Measurements from ENCODE around the gene SNX9. TPM values are rescaled to one million over a fixed set of nuclear protein-coding genes. Genes with fewer than 3 reads are reported as not detected.

Gene SNX9
- total and polyA plus RNA-seq, 2 donors (not counting 1 experiment from before 2014, with no cell fraction given): 56.8 to 117 TPM

DNA sequence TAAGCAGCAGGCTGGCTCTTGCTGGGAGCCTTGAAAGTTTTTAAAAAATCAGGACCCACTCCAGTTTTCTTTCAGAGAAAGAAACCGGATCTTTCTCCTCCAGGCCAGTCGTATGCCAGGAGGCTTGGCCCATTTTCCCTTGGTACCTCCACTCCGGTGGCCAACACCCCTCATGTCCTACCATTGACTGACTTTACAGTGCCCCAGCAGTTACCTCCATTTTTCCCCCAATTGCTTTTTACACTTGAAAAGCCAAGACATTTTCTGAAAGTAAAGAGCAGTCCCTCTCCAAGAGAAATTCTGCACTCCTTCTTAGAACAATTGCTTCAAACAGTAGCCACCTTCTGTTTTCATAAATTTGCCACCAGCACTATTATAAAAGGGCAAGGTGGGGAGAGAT lies 47.7 kb upstream of the SNX9 start:
- Histone ChIP-seq H3K36me3 (ENCODE audit: control insufficient read depth, insufficient read depth, low read length) (no peaks in the 10 kb centered on the region), H3K27ac (ENCODE audit: insufficient read depth, low read length) (no peak overlapping the region), H3K4me1 (ENCODE audit: control insufficient read depth, extremely low read depth, insufficient read depth, low read length) (peaks cover 5% of the 10 kb centered on the region), H3K9me3 (ENCODE audit: control insufficient read depth, insufficient read depth, low read depth, low read length) (no peaks in the 10 kb centered on the region), H3K27me3 (ENCODE audit: control insufficient read depth, insufficient read depth, low read length) (no peaks in the 10 kb centered on the region), H3K4me3 (replicated peaks in 1 of 4; ENCODE audit: control extremely low read depth in 1 of 4, insufficient read depth in 1 of 4, low read depth in 3 of 4, low read length in 4 of 4) (no peak overlapping the region), H3K79me2 (ENCODE audit: control insufficient read depth, insufficient read depth, low read length) (no peaks in the 10 kb centered on the region), H4K20me1 (ENCODE audit: control insufficient read depth, extremely low read depth, insufficient read depth, low read length) (no peaks in the 10 kb centered on the region), H3K4me2 (ENCODE audit: extremely low read depth, insufficient read depth, low read length) (no peak overlapping the region), H3K9ac (ENCODE audit: insufficient read depth, low read length) (no peak overlapping the region), H2AFZ (ENCODE audit: low read length) (no peak overlapping the region)
- DNase-seq (ENCODE audit: low read depth in 2 of 2): no peak
- TF ChIP-seq, protein P1, sequence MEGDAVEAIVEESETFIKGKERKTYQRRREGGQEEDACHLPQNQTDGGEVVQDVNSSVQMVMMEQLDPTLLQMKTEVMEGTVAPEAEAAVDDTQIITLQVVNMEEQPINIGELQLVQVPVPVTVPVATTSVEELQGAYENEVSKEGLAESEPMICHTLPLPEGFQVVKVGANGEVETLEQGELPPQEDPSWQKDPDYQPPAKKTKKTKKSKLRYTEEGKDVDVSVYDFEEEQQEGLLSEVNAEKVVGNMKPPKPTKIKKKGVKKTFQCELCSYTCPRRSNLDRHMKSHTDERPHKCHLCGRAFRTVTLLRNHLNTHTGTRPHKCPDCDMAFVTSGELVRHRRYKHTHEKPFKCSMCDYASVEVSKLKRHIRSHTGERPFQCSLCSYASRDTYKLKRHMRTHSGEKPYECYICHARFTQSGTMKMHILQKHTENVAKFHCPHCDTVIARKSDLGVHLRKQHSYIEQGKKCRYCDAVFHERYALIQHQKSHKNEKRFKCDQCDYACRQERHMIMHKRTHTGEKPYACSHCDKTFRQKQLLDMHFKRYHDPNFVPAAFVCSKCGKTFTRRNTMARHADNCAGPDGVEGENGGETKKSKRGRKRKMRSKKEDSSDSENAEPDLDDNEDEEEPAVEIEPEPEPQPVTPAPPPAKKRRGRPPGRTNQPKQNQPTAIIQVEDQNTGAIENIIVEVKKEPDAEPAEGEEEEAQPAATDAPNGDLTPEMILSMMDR (conservative IDR thresholded peaks at IDR 0.05 in 1 of 2, IDR thresholded peaks at IDR 0.05 in 1 of 2; ENCODE audit: low read depth in 1 of 2, low read length in 2 of 2): no peak
- no peak for TF ChIP-seq EZH2 (IDR thresholded peaks at IDR 0.05; ENCODE audit: low read length, missing control alignments)

DNA sequence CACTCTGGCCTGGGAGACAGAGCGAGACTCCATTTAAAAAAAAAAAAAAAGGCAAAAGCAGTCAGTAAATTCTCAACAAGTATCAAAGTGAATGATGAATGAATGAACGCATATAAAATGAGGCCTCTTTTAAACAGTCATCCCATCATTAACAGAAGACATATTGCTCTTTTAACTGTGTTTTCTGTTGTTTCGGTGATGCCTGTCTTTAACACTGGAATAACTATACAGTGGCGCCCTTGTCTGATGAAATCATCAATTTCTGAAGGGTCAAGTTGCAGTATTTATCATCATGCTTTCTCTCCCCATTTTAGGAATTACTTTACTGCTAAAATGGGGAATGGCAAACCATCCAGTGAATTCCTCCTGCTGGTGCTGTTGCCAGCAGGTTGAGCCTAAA lies 45.7 kb upstream of the SNX9 start:
- H3K27ac ChIP-seq (ENCODE audit: insufficient read depth, low read length): no peak overlapping the region
- no peak overlapping the region for H3K4me3 ChIP-seq (replicated peaks in 1 of 4; ENCODE audit: control extremely low read depth in 1 of 4, insufficient read depth in 1 of 4, low read depth in 3 of 4, low read length in 4 of 4)

DNA sequence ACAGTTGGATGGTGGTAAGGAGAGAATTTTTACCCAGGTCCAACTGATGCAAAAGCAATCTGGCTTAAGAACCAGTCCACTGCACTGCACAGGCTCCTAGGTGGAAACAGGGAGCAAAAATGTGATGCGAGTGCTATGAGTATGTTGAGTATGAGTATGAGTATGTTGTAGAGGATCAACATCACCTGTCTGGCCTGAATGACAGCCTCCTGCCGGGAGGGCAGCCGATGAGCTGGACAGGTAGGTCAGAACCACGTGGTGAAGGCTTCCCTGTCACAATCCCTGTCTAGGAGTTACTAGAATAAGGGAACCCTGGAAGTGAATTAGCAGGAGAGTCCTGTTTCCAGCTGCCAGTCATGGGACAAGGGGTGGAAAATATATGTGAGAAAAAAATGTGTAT lies 44.3 kb upstream of the SNX9 start:
- Histone ChIP-seq H3K4me1 (ENCODE audit: control insufficient read depth, extremely low read depth, insufficient read depth, low read length) (peaks cover under 1% of the 10 kb centered on the region), H3K9me3 (ENCODE audit: control insufficient read depth, insufficient read depth, low read depth, low read length) (no peaks in the 10 kb centered on the region), H3K27me3 (ENCODE audit: control insufficient read depth, insufficient read depth, low read length) (no peaks in the 10 kb centered on the region), H3K4me3 (replicated peaks in 1 of 4; ENCODE audit: control extremely low read depth in 1 of 4, insufficient read depth in 1 of 4, low read depth in 3 of 4, low read length in 4 of 4) (no peak overlapping the region), H4K20me1 (ENCODE audit: control insufficient read depth, extremely low read depth, insufficient read depth, low read length) (no peaks in the 10 kb centered on the region), H3K9ac (ENCODE audit: insufficient read depth, low read length) (no peak overlapping the region), H2AFZ (ENCODE audit: low read length) (no peak overlapping the region), H3K79me2 (ENCODE audit: control insufficient read depth, insufficient read depth, low read length) (no peaks in the 10 kb centered on the region), H3K27ac (ENCODE audit: insufficient read depth, low read length) (no peak overlapping the region), H3K4me2 (ENCODE audit: extremely low read depth, insufficient read depth, low read length) (no peak overlapping the region), H3K36me3 (ENCODE audit: control insufficient read depth, insufficient read depth, low read length) (no peaks in the 10 kb centered on the region)
- TF ChIP-seq, protein P1 (conservative IDR thresholded peaks at IDR 0.05 in 1 of 2, IDR thresholded peaks at IDR 0.05 in 1 of 2; ENCODE audit: low read depth in 1 of 2, low read length in 2 of 2): no peak
- TF ChIP-seq EZH2 (IDR thresholded peaks at IDR 0.05; ENCODE audit: low read length, missing control alignments): no peak
- no peak for DNase-seq (ENCODE audit: low read depth in 2 of 2)

More for the DNA sequence above, 45.7 kb upstream of the SNX9 start:
- Histone ChIP-seq H2AFZ (ENCODE audit: low read length) (no peak overlapping the region), H3K27me3 (ENCODE audit: control insufficient read depth, insufficient read depth, low read length) (no peaks in the 10 kb centered on the region), H4K20me1 (ENCODE audit: control insufficient read depth, extremely low read depth, insufficient read depth, low read length) (no peaks in the 10 kb centered on the region), H3K36me3 (ENCODE audit: control insufficient read depth, insufficient read depth, low read length) (no peaks in the 10 kb centered on the region), H3K4me2 (ENCODE audit: extremely low read depth, insufficient read depth, low read length) (no peak overlapping the region), H3K79me2 (ENCODE audit: control insufficient read depth, insufficient read depth, low read length) (no peaks in the 10 kb centered on the region), H3K4me1 (ENCODE audit: control insufficient read depth, extremely low read depth, insufficient read depth, low read length) (peaks cover 5% of the 10 kb centered on the region), H3K9ac (ENCODE audit: insufficient read depth, low read length) (no peak overlapping the region), H3K9me3 (ENCODE audit: control insufficient read depth, insufficient read depth, low read depth, low read length) (no peaks in the 10 kb centered on the region)
- TF ChIP-seq, protein P1 (conservative IDR thresholded peaks at IDR 0.05 in 1 of 2, IDR thresholded peaks at IDR 0.05 in 1 of 2; ENCODE audit: low read depth in 1 of 2, low read length in 2 of 2): no peak
- no peak for DNase-seq (ENCODE audit: low read depth in 2 of 2)

All from fibroblast of lung (primary cell).